ACHN (cell line): Measurements from ENCODE around the gene KDM5B.
A peak's percentile ranks its signal among the peaks of the same experiment; 100 is the strongest.
"Not testable (repeated sequence)": the region's sequence is repeated elsewhere in the genome, so short reads cannot be mapped to it uniquely, and the experiment has no call there.

Experiments
- DNase-seq: peaks from one replicate; pipeline ENCODE4 v3.0.0-alpha.2; 2015
- in situ Hi-C: cut with HindIII; loops from 2 replicates; pipeline ENCODE4 v1.10.0; 2017; ENCODE audit warnings: low sequenced_read_pairs, low pct_ligation_motif_present, low pct_unique_long_range_greater_than_20kb

KDM5B gene

GRCh38 chr1:202798792-202799331 lies 9.4 kb downstream of the KDM5B start:
- DNase-seq = no peak
- in situ Hi-C loops = no loop called here

DNA sequence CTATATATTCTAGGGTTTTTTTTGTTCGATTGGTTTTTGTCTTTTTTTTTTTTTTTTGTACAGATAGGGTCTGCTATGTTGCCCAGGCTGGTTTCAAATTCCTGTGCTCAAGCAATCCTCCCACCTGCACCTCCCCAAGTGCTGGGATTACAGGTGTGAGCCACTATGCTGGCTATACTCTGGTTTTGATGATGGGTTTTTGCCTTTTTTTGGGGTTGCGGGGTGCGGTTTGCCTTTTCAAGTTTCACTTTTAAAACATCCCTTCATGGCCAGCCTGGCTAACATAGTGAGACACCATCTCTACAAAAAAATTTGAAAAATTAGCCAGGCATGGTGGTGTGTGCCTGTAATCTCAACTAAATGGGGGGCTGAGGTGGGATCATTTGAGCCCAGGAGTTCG lies 10.0 kb downstream of the KDM5B start:
- in situ Hi-C loops = no loop called here
- DNase-seq = no peak

GRCh38 chr1:202796670-202797069 lies 11.6 kb downstream of the KDM5B start:
- in situ Hi-C loops = no loop called here
- no peak for DNase-seq

- DNase-seq, in situ Hi-C loops: not testable (repeated sequence)
Measured at GRCh38 chr1:202794931-202795330, 13.3 kb downstream of the KDM5B start.

DNA sequence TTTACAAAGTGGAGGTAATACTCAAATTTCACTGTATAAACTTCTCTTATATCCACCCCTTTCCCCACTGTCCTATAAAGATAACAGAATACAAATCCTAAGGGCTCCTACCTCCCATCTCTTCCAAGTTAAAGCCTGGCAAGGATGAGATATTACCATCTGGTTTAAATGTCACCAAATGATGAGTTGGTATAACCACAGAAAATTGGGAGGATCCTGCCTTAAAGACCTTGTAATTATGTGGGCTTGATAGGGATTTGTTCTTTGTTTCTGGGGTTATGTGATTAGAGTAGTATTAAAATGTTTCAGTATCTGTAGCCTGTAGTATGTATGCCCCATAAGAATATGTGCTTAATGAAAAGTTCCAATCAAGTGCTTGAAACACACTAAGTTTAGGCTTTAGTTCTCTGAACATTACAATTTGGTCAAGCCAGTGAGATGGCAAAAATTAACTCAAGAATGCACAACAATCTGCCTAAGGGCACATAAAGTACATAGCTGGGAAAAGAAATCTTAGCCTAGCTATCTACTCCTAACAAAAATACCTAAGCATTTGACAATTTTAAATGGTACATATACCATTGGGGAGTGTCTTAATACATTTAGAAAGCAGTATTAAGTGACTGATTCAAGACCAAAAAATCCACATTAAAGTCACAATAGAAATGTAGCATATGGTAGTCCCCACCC lies 14.0 kb downstream of the KDM5B start:
- in situ Hi-C loops = no loop called here
- no peak for DNase-seq

DNA sequence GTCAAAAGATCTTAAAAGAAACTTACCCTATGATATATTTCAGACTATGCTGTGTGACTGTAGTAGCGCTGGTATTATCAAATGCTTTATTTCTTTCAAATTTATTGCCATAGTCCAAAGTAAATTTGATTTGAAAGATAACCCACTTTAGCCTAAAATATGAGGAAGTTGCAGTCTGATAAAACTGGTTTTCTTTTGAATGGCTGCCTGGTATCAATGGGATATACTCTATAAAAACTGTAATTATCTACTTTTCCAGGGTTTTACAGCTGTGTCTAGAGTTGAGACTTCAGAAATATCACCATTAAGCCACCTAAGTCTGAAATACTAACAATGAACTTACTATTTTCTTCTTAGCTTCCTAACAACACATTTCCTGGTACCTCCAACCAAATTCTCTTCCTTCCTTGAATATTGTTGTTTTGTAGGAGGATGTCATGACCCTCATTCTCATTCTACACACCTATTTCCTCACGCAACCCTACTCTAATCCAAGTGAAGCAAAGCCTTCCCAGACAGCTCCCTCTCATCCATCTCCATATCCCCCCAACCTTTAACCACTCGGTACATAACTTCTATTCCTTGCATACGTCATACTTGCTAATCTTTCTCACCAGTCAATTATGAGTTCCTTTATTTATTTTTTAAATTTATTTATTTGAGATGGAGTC lies 17.0 kb downstream of the KDM5B start:
- in situ Hi-C loops = no loop called here
- no peak for DNase-seq

- in situ Hi-C loops = no loop called here
Measured at GRCh38 chr1:202788800-202789199, 19.4 kb downstream of the KDM5B start.

GRCh38 chr1:202786804-202787203 lies 21.4 kb downstream of the KDM5B start:
- DNase-seq = no peak
- in situ Hi-C loops = no loop called here

More at GRCh38 chr1:202788800-202789199, 19.4 kb downstream of the KDM5B start:
- no peak for DNase-seq

- in situ Hi-C loops = no loop called here
- DNase-seq = no peak
Measured at GRCh38 chr1:202781180-202781579, 27.0 kb downstream of the KDM5B start.

GRCh38 chr1:202770135-202770534 lies 38.1 kb downstream of the KDM5B start:
- in situ Hi-C loops = no loop called here
- DNase-seq = no peak

- DNase-seq = no peak
- in situ Hi-C loops = no loop called here
Measured at GRCh38 chr1:202765721-202766120, 42.5 kb downstream of the KDM5B start.

GRCh38 chr1:202762019-202762418 lies 46.2 kb downstream of the KDM5B start:
- no peak for DNase-seq
- in situ Hi-C loops = no loop called here

GRCh38 chr1:202760589-202760988 lies 47.6 kb downstream of the KDM5B start:
- in situ Hi-C loops = no loop called here
- DNase-seq = no peak

DNA sequence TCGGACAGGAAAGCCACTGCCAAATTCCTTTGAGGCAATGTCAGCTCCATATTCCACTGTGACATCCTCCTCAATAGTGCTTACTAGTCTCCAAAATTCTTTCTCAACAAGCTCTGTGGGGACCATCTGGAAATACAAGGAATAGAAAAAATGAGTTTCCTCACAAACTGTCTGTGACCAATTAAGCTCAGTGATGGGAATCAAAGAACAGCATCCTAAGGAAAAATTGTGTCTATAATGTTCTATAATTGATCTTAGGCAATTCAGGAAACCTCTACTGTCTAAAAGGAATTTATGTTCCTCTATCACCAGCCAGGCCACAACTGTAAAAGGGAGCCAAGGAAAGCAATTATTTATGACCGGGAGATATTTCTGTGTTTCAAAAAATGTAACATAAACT lies 51.8 kb downstream of the KDM5B start:
- in situ Hi-C loops = no loop called here
- DNase-seq = no peak

DNA sequence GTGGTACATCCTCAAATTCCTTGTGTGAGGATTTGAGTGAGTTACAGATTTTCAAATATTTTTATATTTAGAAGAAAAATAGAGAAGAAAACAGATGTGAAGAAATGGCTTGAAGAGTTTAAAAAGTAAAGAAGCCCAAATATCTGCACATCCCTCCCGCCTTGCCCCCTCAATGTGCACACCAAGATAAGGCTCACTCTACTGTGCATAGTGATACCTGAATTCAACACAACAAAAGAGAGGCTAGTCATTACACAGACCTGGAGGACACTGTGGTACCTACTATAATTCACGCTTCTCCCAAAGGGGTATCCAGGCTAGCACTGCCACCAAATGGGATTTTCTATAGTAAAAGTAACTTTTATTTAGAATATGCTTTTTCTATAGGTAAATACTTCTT lies 53.9 kb downstream of the KDM5B start:
- in situ Hi-C loops = no loop called here
- no peak for DNase-seq

GRCh38 chr1:202752774-202753173 lies 55.4 kb downstream of the KDM5B start:
- no peak for DNase-seq
- in situ Hi-C loops = no loop called here

GRCh38 chr1:202750761-202751160 lies 57.5 kb downstream of the KDM5B start:
- peak; percentile 5 for DNase-seq
- in situ Hi-C loops = no loop called here

DNA sequence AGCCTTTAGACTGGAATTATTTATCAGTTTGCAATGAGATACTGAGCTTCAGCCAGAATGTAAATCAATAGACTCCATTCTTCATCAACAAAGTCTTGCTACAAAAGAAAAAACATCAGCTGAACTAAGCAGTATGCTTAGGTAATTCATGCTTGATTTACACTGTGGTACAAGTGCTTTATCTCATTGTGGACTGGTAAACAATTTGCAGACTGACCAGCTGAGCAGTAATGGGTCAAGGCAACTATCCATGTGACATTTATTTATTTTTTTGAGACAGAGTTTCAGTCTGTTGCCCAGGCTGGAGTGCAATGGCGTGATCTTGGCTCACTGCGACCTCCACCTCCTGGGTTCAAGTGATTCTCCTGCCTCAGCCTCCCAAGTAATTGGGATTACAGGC lies 58.2 kb downstream of the KDM5B start:
- DNase-seq = no peak
- in situ Hi-C loops = no loop called here

DNA sequence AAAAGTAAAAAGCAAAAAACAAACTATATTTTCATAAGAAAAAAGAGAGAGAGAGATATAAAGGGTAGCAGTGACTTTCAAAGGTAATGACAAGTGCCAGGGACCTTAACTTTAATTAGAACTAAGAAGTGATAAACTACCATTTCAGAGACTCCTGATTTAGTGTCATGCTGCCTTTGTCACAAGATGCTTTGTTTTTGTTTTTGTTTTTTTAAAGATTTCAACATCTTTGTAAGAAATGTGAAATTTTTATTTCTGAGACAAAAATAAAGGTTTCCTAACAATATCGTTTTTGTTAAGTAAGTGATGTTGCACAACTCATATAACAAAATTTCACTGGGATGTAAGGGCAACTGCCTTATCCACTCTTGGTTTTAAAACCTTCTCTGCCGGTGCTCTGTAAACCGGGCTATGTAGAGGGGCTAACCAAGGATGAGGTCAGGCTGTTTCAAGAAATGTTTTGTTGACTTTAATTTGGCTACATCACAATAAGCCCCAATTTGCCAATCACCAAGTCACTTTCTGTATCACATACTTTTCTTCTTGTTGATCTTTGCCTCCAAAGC lies 62.8 kb downstream of the KDM5B start:
- DNase-seq = no peak
- in situ Hi-C loops = loop anchor here (25.0 kb wide), 1 partner anchor 117 kb away; no protein-coding TSS in a partner anchor

GRCh38 chr1:202744770-202745169 lies 63.5 kb downstream of the KDM5B start:
- in situ Hi-C loops = loop anchor here (25.0 kb wide), 1 partner anchor 118 kb away; no protein-coding TSS in a partner anchor
- not testable (repeated sequence) for DNase-seq
